HCT116 (cell line): Measurements from ENCODE around the gene CDH13. TPM values are rescaled to one million over a fixed set of nuclear protein-coding genes. Genes with fewer than 3 reads are reported as not detected.

Experiments
- ATAC-seq: fragments of 200-7000 bp; cut with Tn5 transposase; 2 replicates; pipeline ENCODE4 v1.9.1; 2020; ENCODE audit warnings: mild to moderate bottlenecking, moderate library complexity
- BruUV-seq: library from RNA; stranded (reverse); fragments of 400-500 nt; replicated peaks from 2 replicates; lab custom pipeline; 2021; lab: Mats Ljungman, UMichigan
- CTCF ChIA-PET: fragments of 300-600 bp; sonication (Branson Sonifier 250); formaldehyde crosslinking; loops from one replicate; lab custom pipeline; 2021; ENCODE audit warnings: antibody characterized with exemption; lab: Charles Lee
- POLR2A ChIA-PET: fragments of 300-600, 350-600 bp; sonication (Branson Sonifier 250); formaldehyde crosslinking; loops from one replicate; lab custom pipeline; 2021; ENCODE audit warnings: antibody characterized with exemption; lab: Charles Lee
- RAD21 ChIA-PET, 2 experiments: fragments of 300-600 bp; sonication (Branson Sonifier 250); formaldehyde crosslinking; loops; one replicate each; lab custom pipeline; 2023; ENCODE audit warnings: low total read pairs in 2 of 2; ENCODE audit not compliant: uncharacterized antibody in 2 of 2, unreplicated experiment in 2 of 2, low non-redundant PET in 1 of 2; lab: Charles Lee
- DNase-seq: peaks from one replicate; pipeline ENCODE4 v3.0.0-alpha.2; 2010; ENCODE audit warnings: low read depth, low spot score
- H2AFZ ChIP-seq: fragments of 200-600 bp; shearing (Covaris generic), sonication (generic); 2 replicates; pipeline ENCODE4 v1.6.1; 2017; ENCODE audit warnings: low read depth, mixed run types, mixed read lengths, antibody characterized with exemption, low read length; ENCODE audit not compliant: poor library complexity, severe bottlenecking
- H3K27ac ChIP-seq: 2 replicates; pipeline ENCODE4 v1.5.1; 2012; ENCODE audit warnings: low read depth, low read length
- H3K27me3 ChIP-seq: fragments of 200-600 bp; sonication (generic); 2 replicates; pipeline ENCODE4 v1.6.1; 2016; ENCODE audit warnings: mixed run types, low read length, mixed read lengths; ENCODE audit not compliant: insufficient read depth
- H3K36me3 ChIP-seq, 2 experiments: fragments of 200-500 bp in 1 of 2; fragments of 200-600 bp in 1 of 2; sonication (Bioruptor generic) in 1 of 2; sonication (generic) in 1 of 2; 2 replicates each; pipeline versions ENCODE4 v1.5.1 to v1.6.1; 2014 to 2016; ENCODE audit warnings: low read length in 2 of 2, inconsistent platforms in 1 of 2, mixed read lengths in 1 of 2, mixed run types in 1 of 2; ENCODE audit not compliant: insufficient read depth in 2 of 2, control insufficient read depth in 1 of 2
- H3K4me1 ChIP-seq, 2 experiments: fragments of 200-600 bp in 1 of 2; sonication (generic) in 1 of 2; 2 replicates each; pipeline versions ENCODE4 v1.5.1 to v1.6.1; 2012 to 2017; ENCODE audit warnings: low read length in 2 of 2, inconsistent platforms in 1 of 2, mild to moderate bottlenecking in 1 of 2, mixed read lengths in 1 of 2, mixed run types in 1 of 2, moderate library complexity in 1 of 2; ENCODE audit not compliant: insufficient read depth in 2 of 2, control insufficient read depth in 1 of 2
- H3K4me2 ChIP-seq: fragments of 200-600 bp; sonication (generic); 2 replicates; pipeline ENCODE4 v1.6.1; 2017; ENCODE audit warnings: mixed run types, low read length, mixed read lengths
- H3K4me3 ChIP-seq, 2 experiments: fragments of 200-600 bp in 1 of 2; sonication (generic) in 1 of 2; replicated peaks in 1 of 2; 2 replicates each; pipeline ENCODE4 v1.5.1; 2011 to 2016; ENCODE audit warnings: low read length in 2 of 2, control low read depth in 1 of 2, low read depth in 1 of 2, mild to moderate bottlenecking in 1 of 2, mixed read lengths in 1 of 2, mixed run types in 1 of 2
- H3K79me2 ChIP-seq: fragments of 200-600 bp; sonication (generic); 2 replicates; pipeline ENCODE4 v1.6.1; 2017; ENCODE audit warnings: mild to moderate bottlenecking, mixed run types, low read length, moderate library complexity, mixed read lengths; ENCODE audit not compliant: insufficient read depth
- H3K9ac ChIP-seq: fragments of 200-600 bp; sonication (generic); 2 replicates; pipeline ENCODE4 v1.6.1; 2016; ENCODE audit warnings: low read length, mixed read lengths
- H3K9me2 ChIP-seq: fragments of 200-600 bp; sonication (generic), shearing (Covaris generic); 2 replicates; pipeline ENCODE4 v1.6.1; 2017; ENCODE audit warnings: mixed run types, mild to moderate bottlenecking, moderate library complexity; ENCODE audit not compliant: insufficient read depth
- H3K9me3 ChIP-seq, 2 experiments: fragments of 200-500 bp in 1 of 2; fragments of 200-600 bp in 1 of 2; sonication (Bioruptor generic) in 1 of 2; sonication (generic) in 1 of 2; 2 replicates each; pipeline ENCODE4 v1.6.1; 2014 to 2017; ENCODE audit warnings: low read length in 2 of 2, mixed read lengths in 2 of 2, inconsistent platforms in 1 of 2, low read depth in 1 of 2, mild to moderate bottlenecking in 1 of 2, mixed run types in 1 of 2, moderate library complexity in 1 of 2; ENCODE audit not compliant: control insufficient read depth in 1 of 2, insufficient read depth in 1 of 2
- H4K20me1 ChIP-seq: fragments of 200-600 bp; sonication (generic), shearing (Covaris generic); 2 replicates; pipeline ENCODE4 v1.6.1; 2017; ENCODE audit warnings: mixed run types, mild to moderate bottlenecking, moderate library complexity; ENCODE audit not compliant: insufficient read depth
- CEBPB ChIP-seq: IDR thresholded peaks from 2 replicates; pipeline ENCODE4 v1.6.1; 2012; ENCODE audit warnings: low read depth
- EZH2phosphoT487 ChIP-seq: fragments of 200-600 bp; IDR thresholded peaks from 2 replicates; pipeline ENCODE4 v1.6.1; 2018; ENCODE audit warnings: antibody characterized with exemption, borderline replicate concordance
- FOSL1 ChIP-seq: IDR thresholded peaks from 2 replicates; pipeline ENCODE4 v1.6.1; 2012; ENCODE audit warnings: low read depth
- POLR2AphosphoS5 ChIP-seq: IDR thresholded peaks from 2 replicates; pipeline ENCODE4 v1.6.1; 2011; ENCODE audit warnings: mild to moderate bottlenecking, low read depth, low read length, moderate library complexity
- ZFX ChIP-seq: fragments of 450-650 bp; IDR thresholded peaks from 2 replicates; pipeline ENCODE4 v1.6.1; 2017
- intact Hi-C: fragments of 100-400 bp; cut with micrococcal nuclease; formaldehyde crosslinking; loops from 2 replicates; pipeline ENCODE4 v1.10.0; 2022
- total RNA-seq: library from RNA; stranded (reverse); gene quantifications from one replicate; pipeline ENCODE4 v1.2.1, GENCODE V29; 2021; ENCODE audit not compliant: unreplicated experiment
- TF ChIP-seq, protein P1 (sequence below): IDR thresholded peaks from 2 replicates; pipeline ENCODE4 v1.6.1; 2012; ENCODE audit warnings: low read depth

CDH13 gene
- total RNA-seq, 1 experiment from 2014 or later = not detected

DNA sequence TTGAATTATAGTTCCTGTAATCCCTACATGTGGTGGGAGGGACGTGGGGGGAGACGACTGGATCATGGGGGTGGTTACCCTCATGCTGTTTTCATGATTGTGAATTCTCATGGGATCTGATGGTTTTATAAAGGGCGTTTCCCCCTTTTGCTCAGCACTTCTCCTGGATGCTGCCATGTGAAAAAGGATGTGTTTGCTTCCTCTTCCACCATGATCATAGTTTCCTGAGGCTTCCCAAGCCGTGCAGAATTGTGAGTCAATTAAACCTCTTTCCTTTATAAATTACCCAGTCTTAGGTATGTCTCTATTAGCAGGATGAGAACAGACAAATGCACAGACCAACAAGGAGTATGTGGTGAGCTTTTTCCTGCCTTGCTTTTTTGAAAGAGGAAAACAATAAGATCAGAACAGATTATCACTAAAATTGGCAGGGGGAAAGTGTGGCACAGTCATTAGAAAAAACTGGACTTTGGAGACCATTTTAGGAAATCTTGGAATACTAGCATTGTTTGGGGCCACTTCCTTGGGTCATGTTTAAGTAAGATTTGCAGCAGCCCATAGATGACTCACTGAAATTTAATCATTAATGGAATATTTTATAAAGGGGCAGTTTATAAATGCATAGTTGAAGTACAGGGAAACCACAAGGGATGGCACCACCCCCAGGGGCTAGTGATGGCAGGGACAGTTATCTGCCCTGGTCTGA is 352.8 kb downstream of the CDH13 start:
- TF ChIP-seq EZH2phosphoT487 (no peak), POLR2AphosphoS5 (no peak), ZFX (no peak), CEBPB (no peak), FOSL1 (no peak)
- TF ChIP-seq, protein P1, sequence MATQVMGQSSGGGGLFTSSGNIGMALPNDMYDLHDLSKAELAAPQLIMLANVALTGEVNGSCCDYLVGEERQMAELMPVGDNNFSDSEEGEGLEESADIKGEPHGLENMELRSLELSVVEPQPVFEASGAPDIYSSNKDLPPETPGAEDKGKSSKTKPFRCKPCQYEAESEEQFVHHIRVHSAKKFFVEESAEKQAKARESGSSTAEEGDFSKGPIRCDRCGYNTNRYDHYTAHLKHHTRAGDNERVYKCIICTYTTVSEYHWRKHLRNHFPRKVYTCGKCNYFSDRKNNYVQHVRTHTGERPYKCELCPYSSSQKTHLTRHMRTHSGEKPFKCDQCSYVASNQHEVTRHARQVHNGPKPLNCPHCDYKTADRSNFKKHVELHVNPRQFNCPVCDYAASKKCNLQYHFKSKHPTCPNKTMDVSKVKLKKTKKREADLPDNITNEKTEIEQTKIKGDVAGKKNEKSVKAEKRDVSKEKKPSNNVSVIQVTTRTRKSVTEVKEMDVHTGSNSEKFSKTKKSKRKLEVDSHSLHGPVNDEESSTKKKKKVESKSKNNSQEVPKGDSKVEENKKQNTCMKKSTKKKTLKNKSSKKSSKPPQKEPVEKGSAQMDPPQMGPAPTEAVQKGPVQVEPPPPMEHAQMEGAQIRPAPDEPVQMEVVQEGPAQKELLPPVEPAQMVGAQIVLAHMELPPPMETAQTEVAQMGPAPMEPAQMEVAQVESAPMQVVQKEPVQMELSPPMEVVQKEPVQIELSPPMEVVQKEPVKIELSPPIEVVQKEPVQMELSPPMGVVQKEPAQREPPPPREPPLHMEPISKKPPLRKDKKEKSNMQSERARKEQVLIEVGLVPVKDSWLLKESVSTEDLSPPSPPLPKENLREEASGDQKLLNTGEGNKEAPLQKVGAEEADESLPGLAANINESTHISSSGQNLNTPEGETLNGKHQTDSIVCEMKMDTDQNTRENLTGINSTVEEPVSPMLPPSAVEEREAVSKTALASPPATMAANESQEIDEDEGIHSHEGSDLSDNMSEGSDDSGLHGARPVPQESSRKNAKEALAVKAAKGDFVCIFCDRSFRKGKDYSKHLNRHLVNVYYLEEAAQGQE = no peak
- Histone ChIP-seq H3K9me3 (peaks cover 15 to 17% of the 10 kb centered on the region in 2 experiments; a peak in 2 of 4 replicates), H3K27me3 (no peaks in the 10 kb centered on the region), H3K79me2 (no peaks in the 10 kb centered on the region), H3K36me3 (no peaks in the 10 kb centered on the region), H3K9ac (no peak overlapping the region), H4K20me1 (no peaks in the 10 kb centered on the region), H3K9me2 (no peaks in the 10 kb centered on the region), H3K4me2 (no peak overlapping the region), H3K4me1 (no peaks in the 10 kb centered on the region), H3K4me3 (no peak overlapping the region), H3K27ac (no peak overlapping the region), H2AFZ (no peak overlapping the region)
- intact Hi-C loops = no loop called here
- ChIA-PET CTCF (no interaction called here), POLR2A (no interaction called here), RAD21 (no interaction called here)
- no peak for ATAC-seq
- no TSS peak for BruUV-seq
- no peak for DNase-seq
